Loucy (cell line): ENCODE data around the gene TOE1.

ENCODE experiments used
- CTCF ChIP-seq: fragments of 200-600 bp; sonication (generic); conservative IDR thresholded peaks from 2 replicates; pipeline ENCODE4 v1.5.1; 2014; ENCODE audit warnings: mild to moderate bottlenecking, antibody characterized with exemption, low read length
- EZH2phosphoT487 ChIP-seq: fragments of 200-600 bp; IDR thresholded peaks from 2 replicates; pipeline ENCODE4 v1.6.1; 2018; ENCODE audit warnings: antibody characterized with exemption, mild to moderate bottlenecking, moderate library complexity, borderline replicate concordance

GRCh38 chr1:45328680-45329079 is 11.3 kb upstream of the TOE1 start:
- TF ChIP-seq CTCF = no peak
- no peak for TF ChIP-seq EZH2phosphoT487
